EH (cell line): ENCODE results near the gene OVAAL.

Experiments
- DNase-seq: peaks from one replicate; pipeline ENCODE4 v3.0.0-alpha.2; 2015; ENCODE audit warnings: low read depth

Gene OVAAL

DNA sequence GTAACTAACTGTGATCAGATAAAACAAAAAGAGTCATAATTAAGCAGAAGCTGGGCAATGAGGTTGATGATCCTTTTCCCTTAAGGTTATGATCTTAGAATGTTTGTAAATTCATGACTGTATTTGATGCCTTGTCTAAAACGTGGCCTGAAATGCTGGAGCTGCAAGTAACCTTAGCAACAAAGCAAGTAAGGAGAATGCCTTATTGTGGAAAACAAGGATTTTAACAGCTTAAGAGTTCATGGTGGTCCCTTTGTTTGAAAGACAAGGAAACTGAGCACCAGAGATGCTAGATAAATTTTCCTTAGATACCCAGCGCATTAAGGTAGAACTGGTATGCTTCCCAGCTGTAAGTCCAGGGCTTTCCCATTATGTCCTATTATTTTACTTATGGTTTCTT lies 47.4 kb downstream of the OVAAL start:
- DNase-seq: no peak

DNA sequence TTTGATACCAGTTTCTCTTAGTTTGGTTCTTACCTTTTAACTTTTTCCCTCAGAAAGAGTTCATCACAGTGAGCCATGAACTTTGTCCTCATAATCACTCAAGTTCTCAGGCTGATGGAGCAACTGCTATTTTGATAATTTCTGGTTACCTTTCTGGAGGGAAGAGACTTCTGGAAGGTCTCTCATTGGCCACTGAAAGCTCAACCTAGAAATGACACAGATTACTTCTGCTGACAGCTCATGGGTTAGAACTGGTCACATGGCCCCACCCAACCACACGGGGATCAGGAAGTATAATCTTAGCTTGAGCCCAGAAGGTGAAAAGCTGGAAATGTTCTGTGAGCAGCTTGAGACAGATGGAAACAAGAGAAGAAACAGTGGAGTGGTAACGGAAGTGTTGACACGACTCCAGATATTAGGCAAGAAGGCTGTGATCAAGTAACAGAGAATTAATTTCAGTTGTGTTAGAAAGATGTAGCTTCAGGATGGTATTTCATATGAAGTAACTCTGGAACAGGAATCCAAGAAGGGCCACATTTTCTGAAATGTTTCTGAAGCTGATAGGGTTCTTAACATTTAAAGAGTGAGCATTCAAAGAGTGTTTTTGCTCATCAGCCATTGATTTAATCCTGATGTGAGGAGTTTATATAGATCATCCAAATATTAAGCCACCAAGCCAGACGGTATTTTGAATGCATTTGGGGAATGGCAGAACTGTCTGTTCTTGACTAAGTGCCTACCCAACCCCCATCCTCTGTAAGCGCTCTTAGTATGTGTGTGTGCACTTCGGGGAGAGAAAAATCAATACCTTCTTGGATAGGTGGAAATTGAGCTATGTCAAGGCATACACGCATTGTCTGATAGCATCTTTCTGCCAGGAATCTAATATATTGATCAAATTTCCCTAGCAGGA lies 51.1 kb downstream of the OVAAL start:
- DNase-seq: peak; percentile 39

DNA sequence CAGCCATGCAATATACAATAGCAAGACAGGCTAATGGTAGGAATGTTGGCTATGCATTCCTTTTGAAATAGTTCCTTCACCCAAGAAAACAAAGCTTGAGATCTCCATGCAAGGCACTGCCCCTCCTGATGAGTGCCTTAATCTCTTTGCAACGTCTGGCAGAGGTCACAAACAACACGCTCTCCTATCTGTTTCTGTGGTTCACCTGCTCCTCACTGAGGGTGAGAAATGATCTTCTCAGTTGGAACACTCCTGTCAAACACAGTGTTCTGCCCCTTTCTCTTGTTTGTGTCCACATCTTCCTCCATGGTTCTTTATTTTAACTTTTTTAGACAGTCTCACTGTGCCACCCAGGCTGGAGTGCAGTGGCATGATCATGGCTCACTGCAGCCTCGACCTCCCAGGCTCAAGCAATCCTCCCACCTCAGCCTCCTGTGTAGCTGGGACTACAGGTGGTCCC lies 51.8 kb downstream of the OVAAL start:
- DNase-seq: peak; percentile 40

DNA sequence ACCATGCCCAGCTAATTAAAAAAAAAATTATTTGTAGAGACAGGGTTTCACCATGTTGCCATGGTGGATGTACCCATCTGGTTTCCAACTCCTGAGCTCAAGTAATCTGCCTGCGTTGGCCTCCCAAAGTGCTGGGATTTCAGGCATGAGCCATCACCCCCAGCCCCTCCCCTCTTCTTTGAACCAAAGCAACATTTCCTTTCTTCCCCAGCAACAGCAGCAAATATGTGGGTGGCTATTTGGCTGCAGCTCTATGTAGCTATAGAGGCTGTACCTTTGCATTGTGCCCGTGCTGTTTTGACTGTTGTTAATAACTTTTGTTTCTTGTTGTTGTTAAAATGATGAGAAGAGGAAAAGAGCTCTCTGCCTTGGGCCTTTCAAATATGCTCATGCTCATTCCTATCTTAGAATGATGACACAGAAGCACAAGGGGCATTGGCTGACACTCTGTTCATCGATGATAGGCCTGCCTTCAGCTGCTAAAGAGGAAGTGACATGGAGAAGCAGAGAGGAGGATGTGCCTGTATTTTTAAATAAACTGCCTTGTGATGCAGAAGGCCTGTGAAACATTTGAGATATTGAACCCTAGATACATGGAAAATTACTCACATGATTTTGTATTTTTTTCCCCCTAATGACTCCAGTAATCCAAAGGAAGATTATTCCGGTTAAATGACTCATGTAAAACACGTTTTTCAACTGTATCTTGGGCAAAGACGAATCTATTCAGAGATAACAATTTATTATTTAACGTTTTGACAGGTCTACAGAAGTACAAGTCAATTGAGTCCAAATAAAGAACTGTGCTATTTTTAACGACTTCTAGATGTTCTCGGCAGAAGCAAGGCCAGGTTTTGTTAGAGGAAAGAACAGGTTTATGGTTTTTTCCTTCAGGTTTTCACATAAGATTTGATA lies 52.5 kb downstream of the OVAAL start:
- DNase-seq: peak; percentile 66

DNA sequence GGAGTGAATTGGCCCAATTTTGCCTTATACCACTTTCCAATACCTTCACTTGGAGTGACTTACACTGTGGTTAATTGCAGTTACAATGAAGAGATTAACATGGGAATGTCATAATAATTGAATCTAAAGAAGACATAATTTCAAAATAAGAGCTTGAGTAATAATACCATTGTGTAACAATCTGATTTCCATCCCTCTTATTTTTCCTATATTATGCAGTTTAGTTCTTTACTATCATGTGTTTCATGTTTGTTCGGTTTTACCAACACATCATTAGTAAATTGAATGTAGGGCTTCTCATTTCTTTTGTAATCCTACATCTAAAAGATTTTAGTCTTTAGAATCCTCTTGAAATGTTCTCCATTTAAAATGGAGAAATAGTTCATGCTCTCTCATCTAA lies 53.9 kb downstream of the OVAAL start:
- no peak for DNase-seq

DNA sequence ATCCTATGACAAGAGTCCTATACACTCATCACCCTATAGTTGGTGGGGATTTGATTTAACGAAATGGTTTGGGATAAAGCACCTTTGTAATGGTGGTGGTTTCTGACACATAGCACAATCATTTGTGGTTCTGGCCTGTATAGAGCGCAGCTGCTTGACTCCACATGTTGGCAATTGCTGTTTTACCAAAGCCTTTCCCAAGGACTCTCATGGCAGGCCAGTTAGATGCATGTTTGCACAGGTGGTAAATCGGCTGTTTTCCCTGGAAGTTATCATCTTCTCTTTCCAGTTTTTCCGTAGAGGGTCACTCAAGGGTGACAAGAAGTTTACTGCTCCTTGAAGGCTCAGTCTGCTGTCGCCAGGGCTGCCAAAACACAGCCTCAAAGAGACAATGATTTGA lies 56.0 kb downstream of the OVAAL start:
- no peak for DNase-seq

DNA sequence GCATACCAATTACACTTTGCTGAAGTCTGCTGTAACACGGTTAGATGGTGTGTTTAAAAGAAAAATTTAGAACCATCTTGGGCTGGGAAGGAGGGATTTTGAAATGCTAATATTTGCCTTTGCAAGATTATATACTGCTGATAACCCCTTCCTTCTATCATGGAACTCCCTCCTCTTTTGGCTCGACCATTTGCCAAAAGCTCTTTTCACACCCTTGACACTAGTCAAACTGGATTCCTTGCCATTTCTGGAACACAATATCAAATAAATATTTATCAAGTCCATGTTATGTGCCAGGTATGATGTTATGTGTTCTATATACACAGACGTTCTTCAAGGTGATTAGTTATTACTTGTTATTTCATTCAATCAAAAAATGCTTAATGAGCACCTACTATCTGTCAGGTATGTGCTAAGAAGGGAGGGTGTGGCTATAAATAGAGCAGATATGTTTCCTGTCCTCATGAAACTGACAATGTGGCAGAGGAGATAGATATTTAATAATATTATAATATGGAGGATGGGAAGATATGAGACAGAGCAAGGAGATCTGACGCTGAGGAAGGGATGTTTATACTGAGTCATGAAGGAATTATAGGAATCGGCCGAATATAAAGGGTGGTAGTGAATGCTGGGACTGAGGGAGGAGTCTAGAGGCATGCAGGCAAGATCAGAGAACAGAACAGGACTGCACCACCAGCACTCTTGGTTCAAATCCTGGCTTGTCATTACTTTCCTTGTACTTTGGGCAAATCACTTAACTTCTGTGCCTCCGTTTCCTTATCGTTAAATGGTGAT lies 56.9 kb downstream of the OVAAL start:
- DNase-seq: no peak
